ENCODE results near the gene SH3PXD2A. TPM values are rescaled to one million over a fixed set of nuclear protein-coding genes. Genes with fewer than 3 reads are reported as not detected.
A peak's percentile ranks its signal among the peaks of the same experiment; 100 is the strongest.

The SH3PXD2A gene
- total and polyA plus RNA-seq, 12 donors = 5.7 to 34.5 (median 19.2) TPM

DNA sequence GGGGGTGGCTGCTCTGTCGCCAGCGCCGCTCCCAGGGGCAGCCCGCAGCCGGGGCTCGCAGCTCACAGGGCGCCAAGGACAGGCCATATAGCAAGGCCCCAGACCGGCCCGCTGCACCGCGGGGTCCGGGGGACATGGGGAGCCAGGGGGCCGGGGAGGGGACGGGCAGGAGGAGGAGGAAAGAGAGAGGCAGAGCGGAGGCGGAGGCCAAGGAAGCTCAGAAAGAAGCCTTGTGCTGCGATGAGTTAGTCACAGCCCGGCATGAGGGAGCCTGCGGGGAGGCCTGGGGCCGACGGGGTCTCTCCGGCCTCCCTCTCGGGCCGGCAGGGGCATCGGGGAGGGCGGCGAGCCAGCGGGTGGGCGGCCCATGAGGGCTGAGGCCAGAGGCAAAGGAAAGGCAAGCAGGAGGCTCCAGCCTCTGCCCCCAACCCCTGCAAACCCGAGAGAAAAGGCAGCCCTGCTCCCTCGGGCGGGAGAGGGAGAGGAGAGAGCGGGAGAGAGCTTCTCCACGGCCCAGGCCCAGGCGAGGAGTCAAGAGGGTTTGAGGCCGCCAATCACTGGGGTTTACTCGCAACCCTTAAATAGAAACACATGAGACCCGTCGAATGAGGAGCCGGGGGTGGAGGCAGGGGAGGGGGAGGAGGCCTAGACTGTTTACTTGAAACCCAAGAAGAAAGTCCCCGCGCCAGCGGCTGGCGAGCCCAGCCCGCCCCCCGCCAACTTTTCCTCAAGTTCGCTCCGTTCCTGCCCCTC lies 194.0 kb downstream of the SH3PXD2A start:
- Histone ChIP-seq H3K27ac (peak overlapping the region; percentile 45 to 95 (median 85)), H3K36me3 (replicated peaks in 1 of 2) (peaks cover 0 to 18% of the 10 kb centered on the region in 2 donors), H3K4me1 (replicated peaks in 1 of 2) (peaks cover 20 to 26% of the 10 kb centered on the region in 2 donors), H3K9me3 (replicated peaks in 1 of 3) (no peaks in the 10 kb centered on the region), H3K27me3 (no peaks in the 10 kb centered on the region), H3K4me3 (peak overlapping the region in 2 of 4 donors; percentile 54 to 73)
- TF ChIP-seq, protein P1, sequence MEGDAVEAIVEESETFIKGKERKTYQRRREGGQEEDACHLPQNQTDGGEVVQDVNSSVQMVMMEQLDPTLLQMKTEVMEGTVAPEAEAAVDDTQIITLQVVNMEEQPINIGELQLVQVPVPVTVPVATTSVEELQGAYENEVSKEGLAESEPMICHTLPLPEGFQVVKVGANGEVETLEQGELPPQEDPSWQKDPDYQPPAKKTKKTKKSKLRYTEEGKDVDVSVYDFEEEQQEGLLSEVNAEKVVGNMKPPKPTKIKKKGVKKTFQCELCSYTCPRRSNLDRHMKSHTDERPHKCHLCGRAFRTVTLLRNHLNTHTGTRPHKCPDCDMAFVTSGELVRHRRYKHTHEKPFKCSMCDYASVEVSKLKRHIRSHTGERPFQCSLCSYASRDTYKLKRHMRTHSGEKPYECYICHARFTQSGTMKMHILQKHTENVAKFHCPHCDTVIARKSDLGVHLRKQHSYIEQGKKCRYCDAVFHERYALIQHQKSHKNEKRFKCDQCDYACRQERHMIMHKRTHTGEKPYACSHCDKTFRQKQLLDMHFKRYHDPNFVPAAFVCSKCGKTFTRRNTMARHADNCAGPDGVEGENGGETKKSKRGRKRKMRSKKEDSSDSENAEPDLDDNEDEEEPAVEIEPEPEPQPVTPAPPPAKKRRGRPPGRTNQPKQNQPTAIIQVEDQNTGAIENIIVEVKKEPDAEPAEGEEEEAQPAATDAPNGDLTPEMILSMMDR (IDR thresholded peaks at IDR 0.05) = no peak
- peak; percentile 60 to 85 for TF ChIP-seq POLR2A (IDR thresholded peaks at IDR 0.05)
- intact Hi-C loops (cut with DNase I) = no loop called here
- peak; percentile 77 to 94 (median 87) for DNase-seq
- 13 to 29% (median 24%) methylated on average over 20 to 48 of the region's 48 CpGs for WGBS, 4 donors

- peaks cover 20 to 26% of the 10 kb centered on the region in 2 donors for H3K4me1 ChIP-seq (replicated peaks in 1 of 2)
- no peak for TF ChIP-seq POLR2A (IDR thresholded peaks at IDR 0.05)
- TF ChIP-seq, protein P1 (IDR thresholded peaks at IDR 0.05) = no peak
- peaks cover 0 to 18% of the 10 kb centered on the region in 2 donors for H3K36me3 ChIP-seq (replicated peaks in 1 of 2)
- 8 to 16% (median 10%) methylated on average over 8 to 42 of the region's 42 CpGs for WGBS, 4 donors
- H3K27ac ChIP-seq = peak overlapping the region; percentile 45 to 95 (median 85)
- peak in 5 of 7 donors; percentile 46 to 68 (median 50) for DNase-seq
- intact Hi-C loops (cut with DNase I) = no loop called here
- peak overlapping the region; percentile 53 to 73 (median 54) for H3K4me3 ChIP-seq
- H3K9me3 ChIP-seq (replicated peaks in 1 of 3) = no peaks in the 10 kb centered on the region
- no peaks in the 10 kb centered on the region for H3K27me3 ChIP-seq
Measured at GRCh38 chr10:103660364-103661197, 194.8 kb downstream of the SH3PXD2A start.

DNA sequence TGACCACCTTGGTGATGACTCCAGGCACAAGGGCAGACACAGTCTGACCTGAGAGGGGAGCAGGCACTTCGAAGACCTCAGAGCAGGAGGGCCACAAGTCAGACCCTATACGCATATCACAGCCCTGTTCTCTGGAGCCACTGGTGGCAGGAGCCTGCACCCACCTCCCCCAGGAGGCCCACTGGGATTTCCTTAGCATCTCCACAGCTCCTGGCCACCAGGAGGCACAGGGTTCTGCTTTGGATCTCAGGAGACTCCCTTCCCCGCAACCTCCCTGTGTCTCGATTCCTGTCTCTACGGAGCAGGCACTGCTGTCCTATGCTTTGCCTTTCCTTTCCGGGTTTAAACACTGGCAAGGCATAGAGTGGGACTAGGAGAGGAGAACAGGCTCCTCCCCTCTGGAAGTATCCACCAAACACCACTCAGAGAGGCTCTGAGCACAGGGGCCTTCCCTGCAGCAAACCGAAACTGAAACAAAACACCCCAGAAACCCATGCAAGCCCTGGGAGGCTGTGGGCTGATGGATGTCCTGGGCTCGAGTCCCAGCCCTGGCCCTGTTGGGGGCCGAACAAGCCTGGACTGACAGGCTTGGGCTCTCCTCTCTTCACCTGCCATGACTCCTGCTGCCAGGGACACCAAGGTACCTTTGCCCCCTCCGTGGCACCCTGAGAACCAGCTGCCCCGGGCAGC lies 195.6 kb downstream of the SH3PXD2A start:
- TF ChIP-seq, protein P1 (IDR thresholded peaks at IDR 0.05) = peak in 1 of 6 experiments; percentile 21
- peak in 1 of 2 donors; percentile 72 for TF ChIP-seq POLR2A (IDR thresholded peaks at IDR 0.05)
- peak overlapping the region; percentile 53 to 73 (median 54) for H3K4me3 ChIP-seq
- 22 to 36% (median 25%) methylated on average over 6 to 11 of the region's 11 CpGs for WGBS, 4 donors
- H3K36me3 ChIP-seq (replicated peaks in 1 of 2) = peaks cover 0 to 18% of the 10 kb centered on the region in 2 donors
- peaks cover 20 to 26% of the 10 kb centered on the region in 2 donors for H3K4me1 ChIP-seq (replicated peaks in 1 of 2)
- peak; percentile 68 to 93 (median 84) for DNase-seq
- H3K9me3 ChIP-seq (replicated peaks in 1 of 3) = no peaks in the 10 kb centered on the region
- peak overlapping the region; percentile 45 to 95 (median 85) for H3K27ac ChIP-seq
- H3K27me3 ChIP-seq = no peaks in the 10 kb centered on the region
- intact Hi-C loops (cut with DNase I) = no loop called here

Measured in adrenal gland (tissue), 12 donors.